Heart left ventricle (tissue), 13 donors: ENCODE results near the gene REEP3.

Experiments used
- CTCF ChIP-seq, 12 donors: fragments of 200-600 bp; sonication (generic) in 4 of 12; IDR thresholded peaks; one replicate each; pipeline versions ENCODE4 v1.5.0 to v1.8.0; 2018 to 2022; ENCODE audit warnings: antibody characterized with exemption in 12 of 12, mild to moderate bottlenecking in 5 of 12
- POLR2A ChIP-seq, 2 donors: fragments of 450-650 bp; IDR thresholded peaks; one replicate each; pipeline ENCODE4 v1.6.1; 2017; ENCODE audit warnings: antibody characterized with exemption in 2 of 2, mild to moderate bottlenecking in 2 of 2, moderate library complexity in 2 of 2
- donor health status: ischemic (EF 13 %, LVEDD 7.1; RV severe dilation, severe dysfunction).
- donor health status: DM: no; HTN: yes; CAD: no.
- donor health status: DM: no; HTN: no; CAD: no.
- donor health status: ischemic (EF 25% LVEDD 6.9; RV normal size, moderate dysfunction).
- donor health status: ischemic (EF 25% LVEDD 5.7; RV mildly dilated, moderate dysfunction).
- donor health status: ischemic (EF 35%, LVEDD 5.7; RV mildly dilated, moderate dysfunction).
- donor health status: nonischemic (EF 11% LVEDD 7.7; RV severe dilation, severe dysfunction).
- donor health status: DM: yes; HTN: yes; CAD: no.
- donor health status: PGD.
- donor health status: ischemic (EF 29% LVEDD 5.4; RV normal size, mild dysfunction).
- donor health status: nonischemic (EF 23%, LVEDD 6.1; RV moderate dilation, normal function).

GRCh38 chr10:63503395-63503794 lies 17.8 kb upstream of the REEP3 start:
- TF ChIP-seq CTCF (IDR thresholded peaks at IDR 0.05) = no peak
- no peak for TF ChIP-seq POLR2A (IDR thresholded peaks at IDR 0.05)
